Superior temporal gyrus (tissue), 1 donor: Measurements from ENCODE around the gene DMD.

Experiments
- DNase-seq: peaks from one replicate; pipeline ENCODE4 v3.0.0-alpha.2; 2016; ENCODE audit errors: extremely low spot score

Gene DMD

DNA sequence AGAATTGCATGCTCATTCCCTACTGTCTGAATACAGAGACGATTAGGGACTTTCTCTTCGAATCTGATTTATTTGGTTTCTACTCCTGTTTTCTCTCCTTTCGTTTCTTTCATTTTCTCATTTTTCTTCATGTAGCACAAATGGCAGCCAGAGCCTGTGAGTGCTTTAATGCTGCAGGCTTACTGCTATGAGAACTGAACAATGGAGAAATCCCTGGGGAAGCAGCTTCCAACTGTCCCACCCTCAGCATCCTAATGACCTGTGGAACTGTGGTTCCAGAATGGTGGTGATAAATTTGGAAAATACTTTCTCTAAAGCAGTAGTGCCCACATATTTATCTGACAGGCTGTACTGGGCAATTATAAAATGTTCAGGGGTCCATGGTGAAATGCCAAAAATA lies 930.4 kb downstream of the DMD start:
- no peak for DNase-seq

DNA sequence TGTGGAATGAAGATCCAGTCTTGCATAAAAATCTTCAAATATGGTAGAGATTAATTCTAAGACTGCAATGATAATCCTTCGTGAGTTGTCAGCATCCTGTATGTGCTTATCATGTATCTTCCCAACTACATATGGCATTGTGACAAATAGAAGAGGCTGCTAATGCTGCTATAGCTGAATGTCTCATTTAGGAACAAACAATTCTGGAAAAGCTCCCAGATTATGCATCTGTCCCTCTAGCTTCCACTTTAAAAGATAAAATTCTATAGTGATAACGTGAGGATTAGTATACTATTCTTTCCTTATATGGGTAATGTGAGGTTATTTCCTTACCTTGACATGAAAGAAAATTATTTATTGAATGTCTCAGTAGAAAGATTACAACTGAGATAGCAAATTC lies 930.9 kb downstream of the DMD start:
- DNase-seq = peak; percentile 19

DNA sequence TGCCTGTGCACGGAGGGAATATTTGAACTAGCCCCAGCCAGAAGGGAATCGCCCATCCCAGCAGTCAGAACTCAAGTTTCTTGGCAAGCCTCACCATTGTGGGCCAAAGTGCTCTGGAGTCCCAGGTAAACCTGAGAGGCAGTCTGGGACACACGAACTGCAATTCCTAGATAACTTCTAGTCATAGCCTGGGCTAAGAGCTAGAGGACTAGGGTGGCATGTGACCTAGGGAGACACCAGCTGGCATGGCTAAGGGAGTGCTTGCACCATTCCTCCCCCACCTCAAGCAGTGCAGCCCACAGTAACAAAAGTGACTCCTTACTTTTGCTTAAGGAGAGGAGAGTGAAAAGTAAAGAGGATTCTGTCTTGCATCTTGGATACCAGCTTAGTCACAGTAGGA lies 935.2 kb downstream of the DMD start:
- no peak for DNase-seq

DNA sequence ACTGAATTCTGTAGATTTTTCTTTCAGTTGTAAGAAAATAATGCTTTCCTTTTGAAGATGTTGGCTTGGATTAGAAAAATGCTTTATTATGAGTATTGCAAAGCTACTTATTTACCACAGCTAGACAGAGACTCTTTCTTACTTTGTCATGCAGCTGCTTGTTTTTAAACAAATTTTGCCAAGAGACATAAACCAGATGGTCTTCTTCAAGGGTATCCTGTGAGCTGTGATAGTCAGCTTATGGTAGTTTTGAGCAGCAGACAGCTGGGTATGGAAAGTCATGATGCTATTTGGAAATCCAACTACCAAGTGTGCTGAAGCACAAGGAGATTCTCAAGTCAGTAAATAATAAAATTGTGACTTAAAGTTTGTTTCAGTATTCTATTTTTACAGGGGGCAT lies 941.5 kb downstream of the DMD start:
- no peak for DNase-seq

DNA sequence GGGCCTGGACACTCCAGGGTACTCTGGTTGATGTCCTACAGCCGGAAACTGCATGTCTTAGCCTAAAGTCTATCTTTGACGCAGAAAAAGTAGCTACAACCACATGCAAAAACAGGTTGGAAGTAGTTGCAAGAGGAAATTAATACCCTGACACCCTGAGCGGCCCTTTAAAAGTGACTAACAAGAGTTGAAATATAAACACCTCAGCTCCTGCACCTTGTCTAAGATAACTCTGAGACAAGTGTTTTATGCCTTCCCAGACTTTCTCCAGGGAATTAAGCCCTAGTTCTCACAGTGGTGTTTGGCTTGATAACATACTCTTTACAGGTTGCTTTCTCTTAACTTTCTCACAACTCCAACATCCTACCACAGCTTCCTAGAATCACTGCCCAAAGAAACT lies 943.1 kb downstream of the DMD start:
- no peak for DNase-seq

DNA sequence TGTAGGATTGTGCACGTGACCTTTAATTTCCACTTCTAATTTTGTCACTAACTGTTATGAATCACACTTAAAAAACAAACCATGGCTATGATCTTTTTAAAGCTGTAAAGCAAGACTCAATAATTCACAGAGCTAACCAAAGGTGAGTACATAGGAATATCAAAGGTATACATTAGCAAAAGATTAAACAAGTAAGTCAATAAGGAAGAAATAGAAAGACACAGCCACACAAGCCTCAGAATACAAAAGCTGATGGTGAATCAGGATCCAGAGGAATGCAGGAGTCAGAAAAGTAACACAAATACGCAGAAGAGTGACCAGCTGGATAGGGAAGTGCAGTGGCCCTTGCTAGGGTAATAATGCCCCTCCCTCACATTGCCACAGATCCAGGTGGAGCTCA lies 943.6 kb downstream of the DMD start:
- no peak for DNase-seq

DNA sequence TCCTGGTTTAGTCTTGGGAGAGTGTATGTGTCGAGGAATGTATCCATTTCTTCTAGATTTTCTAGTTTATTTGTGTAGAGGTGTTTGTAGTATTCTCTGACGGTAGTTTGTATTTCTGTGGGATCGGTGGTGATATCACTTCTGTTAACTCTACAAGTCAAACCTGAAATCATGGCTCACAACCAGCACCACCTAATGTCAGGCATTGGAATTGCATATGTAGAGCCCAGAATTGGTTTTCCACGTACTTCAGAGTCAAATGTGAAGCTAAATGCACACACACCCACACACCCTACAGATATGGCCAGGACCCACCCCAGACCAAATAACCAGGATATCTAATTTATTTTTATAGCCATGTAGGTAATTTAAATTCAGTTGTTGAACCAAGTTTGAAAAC lies 964.7 kb downstream of the DMD start:
- DNase-seq = peak; percentile 50

DNA sequence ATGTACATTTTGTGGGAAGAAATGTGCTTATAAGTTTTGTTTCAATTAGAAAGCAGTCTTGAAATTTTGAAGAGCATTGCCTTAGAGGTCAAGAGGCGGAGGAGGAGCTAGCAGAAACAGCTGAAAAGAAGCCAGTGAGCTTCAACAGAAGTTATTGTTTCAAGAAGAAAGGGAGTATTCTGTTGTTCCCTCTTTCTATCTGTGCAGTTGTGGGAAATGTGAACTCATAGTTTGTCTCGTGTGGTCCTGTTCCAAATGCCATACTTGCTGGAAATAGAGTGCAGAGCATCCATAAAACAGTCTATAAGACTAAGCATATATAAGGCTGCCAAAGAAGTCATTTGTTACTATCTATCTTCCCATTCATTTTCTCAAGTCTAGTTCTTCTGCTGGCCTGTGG lies 1015.7 kb downstream of the DMD start:
- DNase-seq = peak; percentile 82

DNA sequence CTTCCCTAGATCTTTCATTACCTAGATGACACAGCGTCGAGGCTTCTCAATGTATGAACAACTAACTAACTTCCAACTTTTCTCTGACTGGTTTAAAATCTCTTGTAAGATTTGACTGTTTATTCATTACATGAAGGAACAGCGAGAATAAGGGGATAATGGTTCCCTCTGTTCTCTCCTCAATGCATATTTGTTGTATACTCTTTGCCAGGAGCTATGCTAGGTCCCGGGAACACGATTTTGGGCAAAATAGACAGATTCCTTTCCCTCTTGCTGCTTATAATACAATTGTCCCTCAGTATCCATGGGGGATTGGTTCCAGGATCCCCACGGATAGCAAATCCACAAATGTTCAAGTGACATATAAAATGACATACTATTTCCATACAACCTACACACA lies 1020.0 kb downstream of the DMD start:
- no peak for DNase-seq

DNA sequence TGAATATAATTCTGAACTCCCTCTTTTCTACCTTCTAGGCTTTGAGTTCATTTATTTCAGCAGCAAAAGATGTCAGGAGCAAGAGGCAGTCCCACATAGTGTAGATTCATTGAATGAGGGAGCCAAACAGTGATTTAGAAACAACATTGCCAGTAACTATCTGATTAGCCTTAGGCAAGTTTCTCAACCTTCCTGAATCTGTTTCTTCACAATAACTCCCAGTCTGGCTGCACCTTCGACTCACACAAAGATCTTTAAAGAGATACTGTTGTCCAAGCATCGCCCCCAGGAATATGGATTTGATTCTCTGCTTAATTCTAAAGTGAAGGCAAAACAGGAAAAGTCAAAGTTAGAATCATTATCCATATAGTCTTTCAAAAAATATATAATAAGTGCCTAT lies 1026.2 kb downstream of the DMD start:
- DNase-seq = no peak

DNA sequence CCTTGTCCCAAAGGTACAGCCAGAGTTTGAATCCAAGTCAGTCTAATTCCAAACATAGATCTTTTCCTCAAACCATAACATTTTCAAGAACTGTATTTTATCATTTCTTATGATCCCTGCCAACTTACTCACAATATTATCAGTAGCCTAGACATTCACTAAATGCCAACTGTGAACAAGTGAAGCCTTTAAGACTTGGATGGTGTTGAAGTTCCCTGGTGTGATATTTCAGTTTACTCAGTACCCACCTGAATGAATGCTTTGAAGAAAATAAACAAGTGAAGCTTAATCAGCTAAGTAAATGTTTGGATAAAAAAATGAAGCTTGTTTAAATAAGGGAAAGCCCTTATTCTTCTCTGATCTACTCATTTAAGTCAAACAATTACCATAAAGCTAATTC lies 1028.3 kb downstream of the DMD start:
- no peak for DNase-seq

DNA sequence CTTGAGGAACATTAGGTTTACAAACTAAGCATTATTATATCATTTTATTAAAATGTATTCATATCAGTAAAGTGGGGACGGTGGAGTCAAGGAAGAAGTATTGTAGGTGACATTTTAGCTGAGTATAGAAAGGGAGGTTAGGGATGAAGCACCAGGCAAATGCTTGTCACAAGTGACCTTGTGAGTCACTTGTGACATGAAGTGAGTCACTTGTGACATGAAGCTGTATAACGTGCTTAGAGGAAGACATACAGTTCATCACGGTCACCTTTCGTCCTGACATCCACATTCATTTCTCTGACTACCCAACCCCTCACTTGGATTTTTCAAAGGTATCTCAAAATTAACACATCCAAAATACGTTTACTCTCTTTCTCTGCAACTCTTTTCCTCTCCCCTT lies 1034.8 kb downstream of the DMD start:
- DNase-seq = no peak

DNA sequence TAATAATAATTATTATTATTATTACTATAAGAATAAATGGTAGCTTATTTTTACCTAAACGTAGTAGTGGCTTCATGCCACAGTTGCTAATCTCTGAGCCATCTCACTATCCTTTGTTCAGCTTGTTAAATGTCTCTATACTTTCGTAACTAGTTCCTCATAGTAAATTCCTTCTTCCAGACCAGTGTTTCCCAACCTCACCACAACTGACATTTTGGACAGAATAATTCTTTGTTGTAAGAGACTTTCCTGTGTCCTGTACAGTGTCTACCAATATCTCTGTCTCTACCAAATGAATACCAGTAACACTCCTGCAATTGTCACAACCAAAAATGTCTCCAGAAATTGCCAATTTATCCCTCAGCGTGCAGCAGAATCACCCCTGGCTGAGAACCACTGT lies 1040.9 kb downstream of the DMD start:
- DNase-seq = no peak

DNA sequence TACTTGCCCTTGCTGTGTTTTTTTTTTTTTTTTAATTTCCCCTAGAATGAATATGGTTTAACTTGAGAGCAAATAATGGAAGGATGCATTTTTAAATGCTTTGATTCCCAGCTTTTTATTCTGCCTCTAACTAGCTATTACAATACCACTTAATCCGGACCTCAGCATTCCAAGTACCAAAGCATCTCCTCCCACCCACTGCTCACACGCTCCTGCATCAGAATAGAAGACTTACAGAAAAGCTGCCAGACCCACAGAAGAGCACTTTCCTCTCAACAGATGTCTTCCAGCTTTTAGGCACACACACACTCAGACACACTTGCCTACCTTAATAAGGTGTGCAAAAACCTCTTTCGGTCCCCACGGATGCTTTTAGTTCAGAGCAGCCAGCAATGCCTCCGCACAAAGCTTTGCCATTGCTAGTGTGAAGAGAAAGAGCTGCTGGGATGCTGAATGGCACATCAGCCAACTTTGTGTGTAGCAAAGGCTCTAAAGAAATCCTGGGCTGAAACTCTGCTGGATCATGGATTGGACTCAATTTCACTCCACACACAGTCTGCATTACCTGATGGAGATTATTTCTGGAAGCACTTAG lies 1056.2 kb downstream of the DMD start:
- peak; percentile 66 for DNase-seq

DNA sequence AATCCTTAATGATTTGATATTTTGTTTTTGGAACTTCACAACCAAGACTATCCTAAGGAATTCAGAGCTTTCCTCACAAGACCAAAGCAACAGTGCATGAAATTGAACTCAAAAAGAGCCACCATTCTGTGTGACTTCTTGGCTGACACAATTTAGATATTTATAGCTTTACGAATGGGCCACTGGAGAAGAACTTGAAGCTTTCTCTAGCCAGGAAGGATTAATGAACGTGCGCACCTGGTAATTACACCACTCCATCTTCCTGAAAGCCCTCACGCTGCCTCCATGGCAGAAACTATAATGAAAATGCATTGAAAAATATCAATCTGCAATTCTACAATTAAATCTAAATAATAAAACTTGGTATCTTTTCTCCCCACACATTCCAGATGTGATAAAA lies 1057.8 kb downstream of the DMD start:
- no peak for DNase-seq

DNA sequence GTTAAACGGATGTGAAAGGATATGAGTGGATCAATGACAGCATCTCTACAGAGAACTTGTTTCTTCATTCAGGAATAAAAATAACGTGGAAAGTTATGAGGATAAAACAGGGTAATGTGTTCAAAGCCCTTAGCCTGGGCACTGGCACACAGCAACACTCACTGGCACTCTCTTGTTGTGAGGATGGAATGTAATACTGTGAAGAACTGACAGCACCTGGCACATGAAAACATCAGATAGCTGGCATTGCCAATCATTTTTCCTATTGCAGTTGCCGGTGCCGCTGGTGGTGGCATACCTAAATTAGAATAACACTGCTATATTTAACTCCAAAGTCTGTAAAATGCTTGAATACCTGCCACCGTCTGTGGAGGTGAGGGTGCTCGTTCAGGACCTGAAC lies 1061.2 kb downstream of the DMD start:
- no peak for DNase-seq

DNA sequence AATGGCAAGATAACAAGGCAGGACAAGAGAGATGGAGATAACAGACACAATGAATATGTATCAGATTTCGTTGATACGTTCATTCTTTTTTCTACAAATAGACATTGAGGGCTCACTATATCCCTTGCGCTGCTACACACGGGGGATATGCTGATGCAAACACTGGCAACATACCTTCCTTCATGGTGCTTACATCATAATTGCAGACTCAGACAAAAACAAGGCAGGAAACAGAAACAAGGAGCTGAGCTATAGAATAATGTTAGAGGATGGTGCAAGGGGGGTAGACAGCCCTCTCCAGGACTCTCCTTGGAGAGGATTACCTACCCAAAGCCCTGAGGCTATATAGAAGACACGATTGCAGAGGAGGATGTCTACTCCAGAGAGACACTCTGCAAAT lies 1069.5 kb downstream of the DMD start:
- no peak for DNase-seq

DNA sequence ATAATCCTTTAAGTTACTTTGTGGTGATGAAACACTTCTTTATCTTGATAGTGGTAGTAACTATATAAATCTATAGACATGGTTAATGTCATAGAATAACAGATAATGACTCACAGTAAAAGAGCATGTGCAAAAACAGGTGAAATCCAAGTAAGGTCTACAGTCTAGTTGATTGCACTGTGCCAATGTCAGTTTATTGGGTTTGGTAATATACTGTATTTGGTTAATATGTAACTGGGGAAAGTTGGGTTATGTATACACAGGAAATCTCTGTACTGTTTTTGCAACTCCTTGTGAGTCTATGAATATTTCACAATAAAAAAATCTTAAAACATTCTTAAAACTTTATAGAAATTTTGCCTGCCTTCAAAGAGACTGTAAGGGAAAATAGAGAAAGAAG lies 1071.9 kb downstream of the DMD start:
- DNase-seq = no peak

DNA sequence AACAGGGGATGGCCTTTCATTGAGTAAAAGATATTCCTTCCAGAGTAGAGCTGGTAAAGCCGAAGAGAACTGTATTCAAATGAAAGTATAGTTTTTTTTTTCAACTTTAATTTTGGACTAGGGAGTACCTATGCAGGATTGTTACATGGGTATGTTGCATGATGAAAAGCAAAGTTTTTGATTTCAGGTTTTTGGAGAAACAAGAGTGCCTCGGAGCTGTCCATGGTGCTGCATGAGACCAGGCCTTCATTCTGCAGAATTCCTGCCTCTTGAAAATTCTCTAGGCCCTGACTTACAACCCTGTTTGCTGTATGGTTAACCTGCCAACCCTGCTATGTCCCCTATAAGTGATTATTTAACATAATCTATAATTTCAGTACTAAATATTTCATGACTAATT lies 1073.8 kb downstream of the DMD start:
- no peak for DNase-seq

DNA sequence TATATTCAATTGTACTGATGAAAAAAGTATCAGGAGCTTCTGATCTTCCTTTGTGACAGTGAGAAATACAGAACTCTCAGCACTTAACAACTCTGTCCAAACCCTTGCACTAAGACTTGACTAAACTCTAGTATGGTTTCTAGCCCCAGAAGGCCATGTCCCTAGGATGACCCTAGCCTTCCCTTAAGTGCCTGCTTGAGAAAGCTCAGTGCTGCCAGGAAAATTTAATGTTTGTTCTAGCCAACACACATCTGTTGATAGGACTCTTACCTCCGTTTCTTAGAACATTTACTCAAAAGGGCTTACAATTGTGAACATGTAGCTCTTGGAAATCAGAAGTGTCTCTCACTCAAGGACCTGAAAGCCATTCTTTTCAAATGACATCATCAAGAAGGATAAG lies 1084.4 kb downstream of the DMD start:
- DNase-seq = no peak

DNA sequence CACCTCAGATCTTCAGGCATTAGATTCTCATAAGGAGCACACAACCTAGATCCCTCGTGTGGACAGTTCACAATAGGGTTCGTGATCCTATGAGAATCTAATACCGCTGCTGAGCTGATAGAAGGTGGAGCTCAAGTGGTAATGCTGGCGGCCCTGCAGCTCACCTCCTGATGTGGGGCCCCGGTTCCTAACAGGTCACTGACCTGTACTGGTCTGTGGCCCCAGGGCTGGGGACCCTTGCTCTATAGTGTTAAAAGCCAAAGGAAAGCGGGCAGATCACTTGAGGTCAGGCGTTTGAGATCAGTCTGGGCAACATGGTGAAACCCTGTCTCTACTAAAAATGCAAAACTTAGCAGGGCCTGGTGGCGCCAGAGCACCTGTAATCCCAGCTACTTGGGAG lies 1092.5 kb downstream of the DMD start:
- DNase-seq = no peak

DNA sequence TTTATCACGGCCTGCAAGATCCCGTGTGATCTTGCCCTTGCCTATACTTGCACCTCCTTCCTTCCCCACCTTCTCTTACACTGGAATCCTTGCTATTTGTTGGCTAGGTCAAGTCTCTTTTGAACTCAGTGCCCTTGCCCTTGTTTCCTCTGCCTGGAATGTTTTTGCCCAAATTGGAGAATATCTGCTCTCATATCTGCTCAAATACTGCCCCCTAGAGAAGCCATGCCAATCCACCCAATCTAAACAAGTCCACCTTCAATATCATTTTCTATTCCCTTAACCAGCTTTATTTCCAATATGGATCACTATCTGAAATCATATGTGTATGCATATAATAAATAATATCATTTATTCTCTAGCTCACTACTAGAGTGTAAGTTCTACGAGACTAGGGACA lies 1095.3 kb downstream of the DMD start:
- DNase-seq = no peak

DNA sequence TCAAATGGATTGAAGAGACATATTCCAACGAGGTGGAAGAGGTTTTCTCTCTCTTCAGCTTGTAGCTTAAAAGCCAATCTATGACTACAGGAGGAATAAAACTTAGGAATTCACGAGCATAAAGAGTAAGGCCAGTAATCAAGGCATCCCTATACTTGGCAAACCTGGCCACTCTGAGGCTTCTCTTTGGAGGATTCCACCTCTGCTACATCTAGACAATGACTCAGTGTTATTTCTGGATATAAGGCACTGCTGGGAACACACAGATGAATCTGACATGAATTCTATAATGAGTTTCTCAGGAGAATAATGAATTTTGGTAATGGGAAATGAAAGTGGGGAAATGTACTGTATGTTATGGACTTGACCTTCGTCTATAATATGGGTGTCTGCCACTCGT lies 1123.7 kb downstream of the DMD start:
- DNase-seq = no peak

DNA sequence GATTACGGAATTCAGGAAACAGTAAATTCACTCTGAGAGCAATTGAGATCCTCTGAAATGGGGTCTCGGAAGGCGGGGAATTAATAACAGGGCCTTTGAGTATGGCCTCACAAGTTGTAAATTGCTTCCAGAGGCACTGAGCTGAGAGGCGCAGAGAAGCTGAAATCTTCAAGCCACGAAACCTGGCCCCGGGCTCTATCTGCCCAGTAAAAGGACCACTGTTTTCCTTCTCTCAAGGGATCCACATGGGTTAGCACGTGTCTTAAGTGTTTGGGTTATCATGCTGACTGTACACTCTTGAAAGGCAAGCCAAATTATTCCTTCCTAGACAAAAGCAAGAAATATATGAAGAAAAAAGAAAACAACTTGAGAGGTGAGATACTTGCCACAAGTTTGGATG lies 1126.6 kb downstream of the DMD start:
- DNase-seq = no peak

DNA sequence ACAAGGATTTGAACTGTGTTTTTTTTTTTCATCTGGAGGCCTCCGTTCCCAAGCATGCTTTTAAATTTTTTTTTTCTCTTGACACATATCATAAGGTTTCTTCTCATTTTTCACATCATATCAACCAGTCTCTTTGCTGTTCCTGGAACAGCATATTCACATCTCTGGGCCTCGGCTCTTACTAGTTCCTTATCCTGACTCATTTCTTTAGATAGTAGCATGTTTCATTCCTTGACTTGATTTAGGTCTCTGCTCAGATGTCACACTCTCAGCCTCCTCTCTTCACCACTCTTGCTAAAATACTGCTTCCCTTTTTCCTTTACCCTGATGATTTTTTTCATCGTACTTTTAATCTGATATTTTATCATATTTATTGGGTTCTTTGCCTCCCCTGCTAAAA lies 1163.1 kb downstream of the DMD start:
- DNase-seq = no peak
